ENCODE results near the gene ALKBH5. TPM values are rescaled to one million over a fixed set of nuclear protein-coding genes. Genes with fewer than 3 reads are reported as not detected.

The ALKBH5 gene
- total RNA-seq, 1 donor from 2014 or later, result 71.0 TPM

GRCh38 chr17:18201108-18201507 lies 17.5 kb downstream of the ALKBH5 start:
- no peaks in the 10 kb centered on the region for H3K27me3 Mint-ChIP-seq (ENCODE audit: low read depth)
- TF ChIP-seq, protein P1, sequence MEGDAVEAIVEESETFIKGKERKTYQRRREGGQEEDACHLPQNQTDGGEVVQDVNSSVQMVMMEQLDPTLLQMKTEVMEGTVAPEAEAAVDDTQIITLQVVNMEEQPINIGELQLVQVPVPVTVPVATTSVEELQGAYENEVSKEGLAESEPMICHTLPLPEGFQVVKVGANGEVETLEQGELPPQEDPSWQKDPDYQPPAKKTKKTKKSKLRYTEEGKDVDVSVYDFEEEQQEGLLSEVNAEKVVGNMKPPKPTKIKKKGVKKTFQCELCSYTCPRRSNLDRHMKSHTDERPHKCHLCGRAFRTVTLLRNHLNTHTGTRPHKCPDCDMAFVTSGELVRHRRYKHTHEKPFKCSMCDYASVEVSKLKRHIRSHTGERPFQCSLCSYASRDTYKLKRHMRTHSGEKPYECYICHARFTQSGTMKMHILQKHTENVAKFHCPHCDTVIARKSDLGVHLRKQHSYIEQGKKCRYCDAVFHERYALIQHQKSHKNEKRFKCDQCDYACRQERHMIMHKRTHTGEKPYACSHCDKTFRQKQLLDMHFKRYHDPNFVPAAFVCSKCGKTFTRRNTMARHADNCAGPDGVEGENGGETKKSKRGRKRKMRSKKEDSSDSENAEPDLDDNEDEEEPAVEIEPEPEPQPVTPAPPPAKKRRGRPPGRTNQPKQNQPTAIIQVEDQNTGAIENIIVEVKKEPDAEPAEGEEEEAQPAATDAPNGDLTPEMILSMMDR (IDR thresholded peaks at IDR 0.05; ENCODE audit: unreplicated experiment), result no peak
- H3K27ac Mint-ChIP-seq, result no peak overlapping the region

DNA sequence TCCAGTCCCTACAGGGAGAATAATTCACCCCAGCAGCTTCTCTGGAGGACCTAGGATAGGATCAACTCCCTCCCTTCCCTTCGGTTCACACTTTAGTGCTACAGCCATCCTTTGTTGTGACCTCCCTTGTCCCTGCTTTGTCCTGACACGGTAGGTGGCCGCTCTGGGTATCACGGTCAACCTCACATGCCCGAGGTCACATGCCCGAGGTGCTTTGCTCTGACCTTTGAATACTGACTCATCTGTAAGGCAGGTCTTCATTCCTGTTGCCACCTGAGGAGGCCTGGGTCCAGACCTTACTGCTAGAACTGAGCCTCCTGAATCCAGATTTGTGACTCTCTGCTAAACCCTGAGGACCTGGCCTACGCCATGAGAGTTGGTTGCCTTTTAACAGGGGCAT lies 19.7 kb downstream of the ALKBH5 start:
- Mint-ChIP-seq H3K4me1 (no peaks in the 10 kb centered on the region), H3K9me3 (no peaks in the 10 kb centered on the region), H3K36me3 (peaks cover 6% of the 10 kb centered on the region), H3K27ac (no peak overlapping the region), H3K27me3 (ENCODE audit: low read depth) (no peaks in the 10 kb centered on the region), H3K4me3 (no peak overlapping the region)
- TF ChIP-seq, protein P1 (IDR thresholded peaks at IDR 0.05; ENCODE audit: unreplicated experiment), result no peak
- DNase-seq (ENCODE audit: low spot score in 2 of 2, unreplicated experiment in 2 of 2), result no peak

More at GRCh38 chr17:18201108-18201507, 17.5 kb downstream of the ALKBH5 start:
- no peaks in the 10 kb centered on the region for H3K4me1 Mint-ChIP-seq
- no peaks in the 10 kb centered on the region for H3K9me3 Mint-ChIP-seq
- no peak overlapping the region for H3K4me3 Mint-ChIP-seq
- H3K36me3 Mint-ChIP-seq, result peaks cover 9% of the 10 kb centered on the region
- DNase-seq (ENCODE audit: low spot score in 2 of 2, unreplicated experiment in 2 of 2), result no peak

DNA sequence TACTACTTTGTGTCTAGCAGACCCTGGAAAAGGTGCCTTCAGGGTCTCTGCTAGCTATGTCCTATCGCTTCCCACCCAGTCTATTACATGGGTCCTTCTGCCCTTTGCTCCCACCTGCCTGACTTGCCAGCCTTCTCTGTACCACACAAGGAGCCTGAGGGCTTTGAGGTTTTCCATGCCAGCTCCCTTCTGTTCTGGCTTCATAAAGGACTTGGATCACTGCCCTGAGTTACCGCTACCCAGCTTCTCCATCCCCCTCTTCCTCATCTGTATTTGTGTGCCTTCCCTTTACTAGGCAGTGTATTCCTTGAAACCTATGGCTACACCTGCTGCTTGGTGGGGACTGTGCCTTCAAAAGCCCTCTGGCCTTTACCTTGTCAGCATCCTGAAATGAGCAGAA lies 22.2 kb downstream of the ALKBH5 start:
- no peak for DNase-seq (ENCODE audit: low spot score in 2 of 2, unreplicated experiment in 2 of 2)
- TF ChIP-seq, protein P1 (IDR thresholded peaks at IDR 0.05; ENCODE audit: unreplicated experiment), result no peak
- no peak overlapping the region for H3K4me3 Mint-ChIP-seq
- no peaks in the 10 kb centered on the region for H3K9me3 Mint-ChIP-seq
- H3K4me1 Mint-ChIP-seq, result no peaks in the 10 kb centered on the region
- no peaks in the 10 kb centered on the region for H3K27me3 Mint-ChIP-seq (ENCODE audit: low read depth)
- H3K27ac Mint-ChIP-seq, result no peak overlapping the region
- H3K36me3 Mint-ChIP-seq, result peaks cover 20% of the 10 kb centered on the region

- H3K9me3 Mint-ChIP-seq, result no peaks in the 10 kb centered on the region
- no peak for DNase-seq (ENCODE audit: low spot score in 2 of 2, unreplicated experiment in 2 of 2)
- TF ChIP-seq, protein P1 (IDR thresholded peaks at IDR 0.05; ENCODE audit: unreplicated experiment), result no peak
- no peaks in the 10 kb centered on the region for H3K27me3 Mint-ChIP-seq (ENCODE audit: low read depth)
- H3K4me3 Mint-ChIP-seq, result no peak overlapping the region
- H3K36me3 Mint-ChIP-seq, result peaks cover 20% of the 10 kb centered on the region
- H3K4me1 Mint-ChIP-seq, result no peaks in the 10 kb centered on the region
- no peak overlapping the region for H3K27ac Mint-ChIP-seq
Measured at GRCh38 chr17:18206962-18207361, 23.3 kb downstream of the ALKBH5 start.

DNA sequence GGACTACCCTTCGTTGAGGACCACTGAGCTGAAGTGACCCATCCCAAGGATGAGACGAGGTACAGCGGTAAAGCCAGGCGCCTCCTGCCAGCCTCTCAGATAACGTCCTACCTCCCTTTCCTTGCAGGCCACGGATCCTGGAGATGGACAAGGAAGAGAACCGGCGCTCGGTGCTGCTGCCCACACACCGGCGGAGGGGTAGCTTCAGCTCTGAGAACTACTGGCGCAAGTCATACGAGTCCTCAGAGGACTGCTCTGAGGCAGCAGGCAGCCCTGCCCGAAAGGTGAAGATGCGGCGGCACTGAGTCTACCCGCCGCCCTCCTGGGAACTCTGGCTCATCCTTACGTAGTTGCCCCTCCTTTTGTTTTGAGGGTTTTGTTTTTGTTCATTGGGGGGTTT lies 24.5 kb downstream of the ALKBH5 start:
- Mint-ChIP-seq H3K27ac (no peak overlapping the region), H3K4me1 (no peaks in the 10 kb centered on the region), H3K9me3 (no peaks in the 10 kb centered on the region), H3K27me3 (ENCODE audit: low read depth) (no peaks in the 10 kb centered on the region), H3K36me3 (peaks cover 20% of the 10 kb centered on the region), H3K4me3 (no peak overlapping the region)
- DNase-seq (ENCODE audit: low spot score in 2 of 2, unreplicated experiment in 2 of 2), result no peak
- TF ChIP-seq, protein P1 (IDR thresholded peaks at IDR 0.05; ENCODE audit: unreplicated experiment), result no peak

All from mesothelial cell of epicardium (in vitro differentiated cells).